Astrocyte (in vitro differentiated cells and primary cell): ENCODE data around the gene PIP4K2A. TPM values are rescaled to one million over a fixed set of nuclear protein-coding genes. Genes with fewer than 3 reads are reported as not detected.

Source experiments
- DNase-seq: peaks from one replicate; pipeline ENCODE4 v3.0.0-alpha.2; 2010; ENCODE audit warnings: low read depth
- FAIRE-seq: peaks from 2 replicates; lab custom pipeline; 2011; peaks lifted over from hg19 to GRCh38; lab: Jason Lieb, UNC
- H2AFZ ChIP-seq: 2 replicates; pipeline ENCODE4 v1.6.0; 2012; ENCODE audit warnings: low read depth, low read length, inconsistent platforms
- H3K27ac ChIP-seq: 2 replicates; pipeline ENCODE4 v1.5.1; 2011; ENCODE audit warnings: low read depth, low read length, inconsistent platforms
- H3K27me3 ChIP-seq: 2 replicates; pipeline ENCODE4 v1.6.0; 2011; ENCODE audit warnings: low read length, inconsistent platforms; ENCODE audit not compliant: insufficient read depth
- H3K36me3 ChIP-seq: 2 replicates; pipeline ENCODE4 v1.5.1; 2011; ENCODE audit warnings: low read length, inconsistent platforms; ENCODE audit not compliant: insufficient read depth
- H3K4me1 ChIP-seq: 2 replicates; pipeline ENCODE4 v1.5.1; 2011; ENCODE audit warnings: low read length, inconsistent platforms; ENCODE audit not compliant: insufficient read depth
- H3K4me2 ChIP-seq: 2 replicates; pipeline ENCODE4 v1.6.0; 2012; ENCODE audit warnings: low read length, inconsistent platforms
- H3K4me3 ChIP-seq: 2 replicates; pipeline ENCODE4 v1.5.1; 2011; ENCODE audit warnings: low read depth, mild to moderate bottlenecking, low read length, inconsistent platforms; ENCODE audit not compliant: insufficient read depth
- H3K79me2 ChIP-seq: 2 replicates; pipeline ENCODE4 v1.6.0; 2012; ENCODE audit warnings: mild to moderate bottlenecking, low read length, inconsistent platforms; ENCODE audit not compliant: insufficient read depth
- H3K9ac ChIP-seq: 2 replicates; pipeline ENCODE4 v1.6.0; 2012; ENCODE audit warnings: mild to moderate bottlenecking, low read length, inconsistent platforms
- H3K9me3 ChIP-seq: 2 replicates; pipeline ENCODE4 v1.5.1; 2012; ENCODE audit warnings: low read depth, mild to moderate bottlenecking, low read length, inconsistent platforms; ENCODE audit not compliant: insufficient read depth
- H4K20me1 ChIP-seq: 2 replicates; pipeline ENCODE4 v1.6.0; 2012; ENCODE audit warnings: low read length, inconsistent platforms; ENCODE audit not compliant: insufficient read depth
- H3K27ac Mint-ChIP-seq: one replicate; pipeline ENCODE4 v1.8.0; 2021; ENCODE audit warnings: mild to moderate bottlenecking, mixed read lengths; ENCODE audit not compliant: unreplicated experiment
- H3K27me3 Mint-ChIP-seq: one replicate; pipeline ENCODE4 v1.8.0; 2021; ENCODE audit warnings: low read depth, mixed read lengths; ENCODE audit not compliant: unreplicated experiment
- H3K36me3 Mint-ChIP-seq: one replicate; pipeline ENCODE4 v1.8.0; 2021; ENCODE audit warnings: low read depth, mixed read lengths; ENCODE audit not compliant: unreplicated experiment
- H3K4me1 Mint-ChIP-seq: one replicate; pipeline ENCODE4 v1.8.0; 2021; ENCODE audit warnings: low read depth, mixed read lengths; ENCODE audit not compliant: unreplicated experiment
- H3K4me3 Mint-ChIP-seq: one replicate; pipeline ENCODE4 v1.8.0; 2021; ENCODE audit warnings: mild to moderate bottlenecking, moderate library complexity, mixed read lengths; ENCODE audit not compliant: unreplicated experiment
- H3K9me3 Mint-ChIP-seq: one replicate; pipeline ENCODE4 v1.8.0; 2021; ENCODE audit warnings: mild to moderate bottlenecking, mixed read lengths; ENCODE audit not compliant: unreplicated experiment
- CTCF ChIP-seq: IDR thresholded peaks from 2 replicates; pipeline ENCODE4 v1.5.1; 2011; ENCODE audit warnings: low read depth, mild to moderate bottlenecking, inconsistent platforms, low read length, moderate library complexity; ENCODE audit not compliant: insufficient read depth
- EZH2 ChIP-seq: IDR thresholded peaks from 2 replicates; pipeline ENCODE4 v1.6.1; 2012; ENCODE audit warnings: mild to moderate bottlenecking, low read length, inconsistent platforms; ENCODE audit not compliant: insufficient read depth
- total RNA-seq: library from RNA; stranded (reverse); gene quantifications from 2 replicates; pipeline ENCODE4 v1.2.1, GENCODE V29; 2021

Gene PIP4K2A
- total RNA-seq, 1 donor from 2014 or later: 36.8 TPM

GRCh38 chr10:22657024-22657423 lies 57.4 kb downstream of the PIP4K2A start:
- TF ChIP-seq EZH2 (no peak), CTCF (no peak)
- DNase-seq: no peak
- no peaks in the 10 kb centered on the region for H3K9me3 ChIP-seq
- Mint-ChIP-seq H3K36me3 (peaks cover 9% of the 10 kb centered on the region), H3K4me1 (peaks cover 22% of the 10 kb centered on the region), H3K27me3 (no peaks in the 10 kb centered on the region), H3K27ac (no peak overlapping the region), H3K4me3 (no peak overlapping the region), H3K9me3 (no peaks in the 10 kb centered on the region)
- no peak overlapping the region for H3K9ac ChIP-seq
- H2AFZ ChIP-seq: no peak overlapping the region
- peaks cover 63% of the 10 kb centered on the region for H3K79me2 ChIP-seq
- H3K4me3 ChIP-seq: no peak overlapping the region
- no peak overlapping the region for H3K27ac ChIP-seq
- H4K20me1 ChIP-seq: peaks cover 46% of the 10 kb centered on the region
- H3K4me2 ChIP-seq: no peak overlapping the region
- H3K36me3 ChIP-seq: no peaks in the 10 kb centered on the region
- no peak for FAIRE-seq
- H3K27me3 ChIP-seq: no peaks in the 10 kb centered on the region
- peaks cover 6% of the 10 kb centered on the region for H3K4me1 ChIP-seq

GRCh38 chr10:22656036-22656435 lies 58.3 kb downstream of the PIP4K2A start:
- peaks cover 14% of the 10 kb centered on the region for H3K36me3 Mint-ChIP-seq
- no peaks in the 10 kb centered on the region for H3K9me3 Mint-ChIP-seq

More at GRCh38 chr10:22656036-22656435, 58.3 kb downstream of the PIP4K2A start:
- no peak overlapping the region for H3K27ac ChIP-seq
- no peak overlapping the region for H3K9ac ChIP-seq
- no peak for TF ChIP-seq CTCF
- TF ChIP-seq EZH2: no peak
- H3K27me3 ChIP-seq: no peaks in the 10 kb centered on the region
- peak overlapping the region; percentile 34 for H3K4me3 Mint-ChIP-seq
- H3K4me3 ChIP-seq: no peak overlapping the region
- no peaks in the 10 kb centered on the region for H3K36me3 ChIP-seq
- no peaks in the 10 kb centered on the region for H3K9me3 ChIP-seq
- H3K4me2 ChIP-seq: no peak overlapping the region
- H4K20me1 ChIP-seq: peaks cover 44% of the 10 kb centered on the region
- peaks cover 6% of the 10 kb centered on the region for H3K4me1 ChIP-seq
- peaks cover 27% of the 10 kb centered on the region for H3K4me1 Mint-ChIP-seq
- no peak overlapping the region for H3K27ac Mint-ChIP-seq
- H3K79me2 ChIP-seq: peaks cover 64% of the 10 kb centered on the region
- no peaks in the 10 kb centered on the region for H3K27me3 Mint-ChIP-seq
- DNase-seq (no peak), FAIRE-seq (no peak)
- no peak overlapping the region for H2AFZ ChIP-seq
